ENCODE measurements around the gene PPP1R37.

The PPP1R37 gene

GRCh38 chr19:45063851-45064801 is 28.9 kb upstream of the PPP1R37 start:
- TF ChIP-seq REST (IDR thresholded peaks at IDR 0.05; ENCODE audit: insufficient read depth in 1 of 2, low read depth in 2 of 2, low read length in 2 of 2) (no peak), TAF1 (IDR thresholded peaks at IDR 0.05; ENCODE audit: borderline replicate concordance, insufficient read depth, low read length) (no peak), SIN3A (IDR thresholded peaks at IDR 0.05; ENCODE audit: borderline replicate concordance, insufficient read depth, low read length) (no peak), POLR2AphosphoS5 (IDR thresholded peaks at IDR 0.05; ENCODE audit: low read depth, low read length) (no peak), FOXP2 (optimal IDR thresholded peaks at IDR 0.05; ENCODE audit: borderline replicate concordance, extremely low read depth, extremely low read length, insufficient read depth) (no peak)

- TF ChIP-seq TAF1 (IDR thresholded peaks at IDR 0.05; ENCODE audit: borderline replicate concordance, insufficient read depth, low read length) (no peak), SIN3A (IDR thresholded peaks at IDR 0.05; ENCODE audit: borderline replicate concordance, insufficient read depth, low read length) (no peak), FOXP2 (optimal IDR thresholded peaks at IDR 0.05; ENCODE audit: borderline replicate concordance, extremely low read depth, extremely low read length, insufficient read depth) (no peak), REST (IDR thresholded peaks at IDR 0.05; ENCODE audit: insufficient read depth in 1 of 2, low read depth in 2 of 2, low read length in 2 of 2) (no peak)
Observed at GRCh38 chr19:45066921-45067661, 25.9 kb upstream of the PPP1R37 start.

- TF ChIP-seq SIN3A (IDR thresholded peaks at IDR 0.05; ENCODE audit: borderline replicate concordance, insufficient read depth, low read length), result no peak
- TF ChIP-seq FOXP2 (optimal IDR thresholded peaks at IDR 0.05; ENCODE audit: borderline replicate concordance, extremely low read depth, extremely low read length, insufficient read depth), result no peak
Observed at GRCh38 chr19:45068041-45068440, 24.9 kb upstream of the PPP1R37 start.

GRCh38 chr19:45069056-45069455 is 23.9 kb upstream of the PPP1R37 start:
- TF ChIP-seq POLR2AphosphoS5 (IDR thresholded peaks at IDR 0.05; ENCODE audit: low read depth, low read length), result no peak
- no peak for TF ChIP-seq REST (IDR thresholded peaks at IDR 0.05; ENCODE audit: insufficient read depth in 1 of 2, low read depth in 2 of 2, low read length in 2 of 2)
- TF ChIP-seq SIN3A (IDR thresholded peaks at IDR 0.05; ENCODE audit: borderline replicate concordance, insufficient read depth, low read length), result no peak
- TF ChIP-seq TAF1 (IDR thresholded peaks at IDR 0.05; ENCODE audit: borderline replicate concordance, insufficient read depth, low read length), result no peak
- TF ChIP-seq FOXP2 (optimal IDR thresholded peaks at IDR 0.05; ENCODE audit: borderline replicate concordance, extremely low read depth, extremely low read length, insufficient read depth), result no peak

GRCh38 chr19:45070214-45070613 is 22.8 kb upstream of the PPP1R37 start:
- TF ChIP-seq REST (IDR thresholded peaks at IDR 0.05; ENCODE audit: insufficient read depth in 1 of 2, low read depth in 2 of 2, low read length in 2 of 2) (no peak), TAF1 (IDR thresholded peaks at IDR 0.05; ENCODE audit: borderline replicate concordance, insufficient read depth, low read length) (no peak), SIN3A (IDR thresholded peaks at IDR 0.05; ENCODE audit: borderline replicate concordance, insufficient read depth, low read length) (no peak), FOXP2 (optimal IDR thresholded peaks at IDR 0.05; ENCODE audit: borderline replicate concordance, extremely low read depth, extremely low read length, insufficient read depth) (no peak), POLR2AphosphoS5 (IDR thresholded peaks at IDR 0.05; ENCODE audit: low read depth, low read length) (no peak)
